ENCODE data around the gene FRAT2. TPM values are rescaled to one million over a fixed set of nuclear protein-coding genes. Genes with fewer than 3 reads are reported as not detected.

Gene FRAT2
- total RNA-seq, 1 donor from 2014 or later: 14.9 TPM

DNA sequence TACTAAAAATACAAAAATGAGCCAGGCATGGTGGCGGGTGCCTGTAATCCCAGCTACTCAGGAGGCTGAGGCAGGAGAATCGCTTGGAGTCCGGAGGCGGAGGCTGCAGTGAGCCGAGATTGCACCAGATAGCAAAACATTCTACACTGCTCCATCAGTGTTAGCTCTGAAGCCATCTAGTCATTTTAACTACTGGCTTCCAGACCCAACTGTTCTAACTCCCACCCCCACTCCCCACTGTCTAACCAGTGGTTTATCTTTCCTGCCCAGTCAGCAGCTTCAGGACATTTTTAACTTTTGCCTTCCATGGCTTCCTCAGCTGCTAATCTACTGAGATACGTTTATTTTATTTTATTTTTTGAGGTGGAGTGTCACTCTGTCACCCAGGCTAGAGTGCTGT, 21.6 kb downstream of the FRAT2 start:
- Mint-ChIP-seq H3K4me1 (no peaks in the 10 kb centered on the region), H3K27me3 (ENCODE audit: insufficient read depth, low read depth) (peaks cover 14% of the 10 kb centered on the region), H3K27ac (no peak overlapping the region), H3K36me3 (no peaks in the 10 kb centered on the region), H3K9me3 (no peaks in the 10 kb centered on the region), H3K4me3 (no peak overlapping the region)
- Histone ChIP-seq H2AFZ (replicated peaks) (no peak overlapping the region), H3K9me3 (ENCODE audit: low read depth) (no peaks in the 10 kb centered on the region), H3F3A (ENCODE audit: low read depth) (peaks cover under 1% of the 10 kb centered on the region), H3K4me3 (no peak overlapping the region), H3K27me3 (no peaks in the 10 kb centered on the region), H3K27ac (no peak overlapping the region), H3K4me1 (no peaks in the 10 kb centered on the region), H3K36me3 (no peaks in the 10 kb centered on the region), H4K20me1 (ENCODE audit: low read depth) (no peaks in the 10 kb centered on the region), H3K79me2 (ENCODE audit: low read depth) (no peaks in the 10 kb centered on the region), H3K4me2 (no peak overlapping the region), H3K9ac (no peak overlapping the region)
- DNase-seq (ENCODE audit: low spot score): no peak
- TF ChIP-seq EZH2phosphoT487 (IDR thresholded peaks at IDR 0.05): no peak
- no peak for TF ChIP-seq EZH2 (IDR thresholded peaks at IDR 0.05)
- TF ChIP-seq, protein P1, sequence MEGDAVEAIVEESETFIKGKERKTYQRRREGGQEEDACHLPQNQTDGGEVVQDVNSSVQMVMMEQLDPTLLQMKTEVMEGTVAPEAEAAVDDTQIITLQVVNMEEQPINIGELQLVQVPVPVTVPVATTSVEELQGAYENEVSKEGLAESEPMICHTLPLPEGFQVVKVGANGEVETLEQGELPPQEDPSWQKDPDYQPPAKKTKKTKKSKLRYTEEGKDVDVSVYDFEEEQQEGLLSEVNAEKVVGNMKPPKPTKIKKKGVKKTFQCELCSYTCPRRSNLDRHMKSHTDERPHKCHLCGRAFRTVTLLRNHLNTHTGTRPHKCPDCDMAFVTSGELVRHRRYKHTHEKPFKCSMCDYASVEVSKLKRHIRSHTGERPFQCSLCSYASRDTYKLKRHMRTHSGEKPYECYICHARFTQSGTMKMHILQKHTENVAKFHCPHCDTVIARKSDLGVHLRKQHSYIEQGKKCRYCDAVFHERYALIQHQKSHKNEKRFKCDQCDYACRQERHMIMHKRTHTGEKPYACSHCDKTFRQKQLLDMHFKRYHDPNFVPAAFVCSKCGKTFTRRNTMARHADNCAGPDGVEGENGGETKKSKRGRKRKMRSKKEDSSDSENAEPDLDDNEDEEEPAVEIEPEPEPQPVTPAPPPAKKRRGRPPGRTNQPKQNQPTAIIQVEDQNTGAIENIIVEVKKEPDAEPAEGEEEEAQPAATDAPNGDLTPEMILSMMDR (IDR thresholded peaks at IDR 0.05): no peak

DNA sequence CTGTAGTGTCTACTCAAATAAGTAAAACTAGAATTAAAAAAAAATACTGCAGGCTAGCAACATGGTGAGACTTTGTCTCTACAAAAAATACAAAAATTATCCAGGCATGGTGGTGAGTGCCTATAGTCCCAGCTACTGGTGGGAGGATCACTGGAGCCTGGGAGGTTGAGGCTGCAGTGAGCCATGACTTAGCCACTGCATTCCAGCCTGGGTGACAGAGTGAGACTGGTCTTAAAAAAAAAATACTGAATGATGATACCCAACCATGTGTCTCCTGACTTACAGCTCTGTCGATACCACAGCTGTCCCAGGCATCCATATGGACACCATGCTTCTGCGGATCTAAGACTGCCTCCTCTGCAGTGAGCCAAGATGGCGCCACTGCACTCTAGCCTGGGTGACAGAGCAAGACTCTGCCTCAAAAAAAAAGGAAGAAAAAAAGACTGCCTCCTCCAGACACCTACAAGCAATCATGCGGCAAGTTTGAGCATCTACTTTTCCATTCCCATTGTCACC, 23.4 kb downstream of the FRAT2 start:
- Histone ChIP-seq H3K9ac (no peak overlapping the region), H2AFZ (replicated peaks) (no peak overlapping the region), H3K27ac (no peak overlapping the region), H3K36me3 (no peaks in the 10 kb centered on the region), H3F3A (ENCODE audit: low read depth) (no peaks in the 10 kb centered on the region), H3K4me2 (no peak overlapping the region), H3K9me3 (ENCODE audit: low read depth) (no peaks in the 10 kb centered on the region), H3K4me1 (no peaks in the 10 kb centered on the region), H3K4me3 (no peak overlapping the region), H4K20me1 (ENCODE audit: low read depth) (no peaks in the 10 kb centered on the region), H3K27me3 (no peaks in the 10 kb centered on the region), H3K79me2 (ENCODE audit: low read depth) (no peaks in the 10 kb centered on the region)
- Mint-ChIP-seq H3K9me3 (no peaks in the 10 kb centered on the region), H3K27ac (no peak overlapping the region), H3K36me3 (no peaks in the 10 kb centered on the region), H3K4me1 (no peaks in the 10 kb centered on the region), H3K4me3 (no peak overlapping the region), H3K27me3 (ENCODE audit: insufficient read depth, low read depth) (peaks cover 8% of the 10 kb centered on the region)
- DNase-seq (ENCODE audit: low spot score): no peak
- TF ChIP-seq, protein P1 (IDR thresholded peaks at IDR 0.05): no peak
- TF ChIP-seq EZH2 (IDR thresholded peaks at IDR 0.05) (no peak), EZH2phosphoT487 (IDR thresholded peaks at IDR 0.05) (no peak)

DNA sequence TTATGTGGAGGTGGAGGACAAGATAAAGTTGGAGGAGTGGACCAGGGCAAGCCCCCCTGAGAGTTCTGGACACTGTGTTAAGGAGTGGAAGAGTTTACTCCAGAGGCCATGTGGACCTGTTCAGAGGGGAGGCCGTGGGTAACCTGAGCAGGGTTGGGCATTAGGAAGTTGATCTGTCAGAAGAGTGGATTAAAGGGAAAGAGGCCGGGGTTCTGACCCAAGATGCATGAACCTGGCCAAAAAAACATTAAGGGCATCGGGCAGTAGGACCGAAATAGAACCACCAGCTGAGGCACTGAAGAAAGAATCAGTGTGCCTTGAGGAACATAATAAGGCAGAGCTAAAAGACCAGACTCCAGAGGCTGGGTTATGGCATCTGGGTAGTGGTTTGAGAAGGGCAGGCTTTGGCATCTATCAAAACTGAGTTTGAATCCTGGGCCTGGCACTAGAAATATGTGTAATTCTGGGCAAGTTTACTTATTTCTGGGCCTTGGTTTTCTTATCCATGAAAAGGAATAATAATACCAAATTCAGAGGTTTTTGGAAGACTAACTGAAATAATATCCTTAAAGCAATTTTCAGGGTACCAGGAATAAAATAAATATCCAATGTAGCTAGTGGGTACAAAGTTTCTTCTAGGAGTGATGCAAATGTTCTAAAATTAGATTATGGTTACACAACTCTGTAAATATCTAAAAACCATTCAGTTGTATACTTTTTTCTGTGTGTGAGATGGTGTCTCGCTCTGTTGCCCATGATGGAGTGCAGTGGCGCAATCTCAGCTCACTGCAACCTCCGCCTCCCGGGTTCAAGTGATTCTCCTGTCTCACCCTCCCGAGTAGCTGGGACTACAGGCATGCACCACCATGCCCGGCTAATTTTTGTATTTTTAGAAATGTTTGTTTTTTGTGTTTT, 26.4 kb downstream of the FRAT2 start:
- Histone ChIP-seq H3K4me1 (no peaks in the 10 kb centered on the region), H3K9me3 (ENCODE audit: low read depth) (no peaks in the 10 kb centered on the region), H3K27ac (no peak overlapping the region), H3K9ac (no peak overlapping the region), H3K36me3 (no peaks in the 10 kb centered on the region), H3K79me2 (ENCODE audit: low read depth) (no peaks in the 10 kb centered on the region), H3K4me3 (no peak overlapping the region), H3F3A (ENCODE audit: low read depth) (no peaks in the 10 kb centered on the region), H3K27me3 (no peaks in the 10 kb centered on the region), H4K20me1 (ENCODE audit: low read depth) (no peaks in the 10 kb centered on the region), H3K4me2 (no peak overlapping the region), H2AFZ (replicated peaks) (peak overlapping the region; percentile 42)
- Mint-ChIP-seq H3K4me3 (no peak overlapping the region), H3K36me3 (no peaks in the 10 kb centered on the region), H3K27me3 (ENCODE audit: insufficient read depth, low read depth) (peaks cover 5% of the 10 kb centered on the region), H3K27ac (no peak overlapping the region), H3K9me3 (no peaks in the 10 kb centered on the region), H3K4me1 (no peaks in the 10 kb centered on the region)
- DNase-seq (ENCODE audit: low spot score): no peak
- TF ChIP-seq EZH2phosphoT487 (IDR thresholded peaks at IDR 0.05) (no peak), EZH2 (IDR thresholded peaks at IDR 0.05) (no peak)
- TF ChIP-seq, protein P1 (IDR thresholded peaks at IDR 0.05): no peak
